LNCaP clone FGC (cell line): ENCODE data around the gene QKI.

ENCODE experiments used
- DNase-seq: peaks from one replicate; pipeline ENCODE4 v3.0.0-alpha.2; 2011; ENCODE audit warnings: low read depth
- H3K4me3 ChIP-seq: 2 replicates; pipeline ENCODE4 v1.5.1; 2011; ENCODE audit warnings: mild to moderate bottlenecking, low read depth, low read length, control low read depth
- CTCF ChIP-seq: IDR thresholded peaks from 2 replicates; pipeline ENCODE4 v1.5.1; 2012; ENCODE audit warnings: mild to moderate bottlenecking; ENCODE audit not compliant: control insufficient read depth, insufficient read depth; ENCODE audit errors: extremely low read depth

The QKI gene

GRCh38 chr6:163418311-163419029 is 4.0 kb downstream of the QKI start:
- H3K4me3 ChIP-seq, result no peak overlapping the region
- TF ChIP-seq CTCF, result no peak
- no peak for DNase-seq

- no peak overlapping the region for H3K4me3 ChIP-seq
- TF ChIP-seq CTCF, result no peak
- no peak for DNase-seq
Observed at GRCh38 chr6:163419413-163420288, 5.1 kb downstream of the QKI start.

- TF ChIP-seq CTCF, result no peak
- no peak overlapping the region for H3K4me3 ChIP-seq
- no peak for DNase-seq
Observed at GRCh38 chr6:163420289-163420614, 5.7 kb downstream of the QKI start.

GRCh38 chr6:163422550-163422949 is 8.0 kb downstream of the QKI start:
- no peak overlapping the region for H3K4me3 ChIP-seq
- TF ChIP-seq CTCF, result no peak
- no peak for DNase-seq

GRCh38 chr6:163423696-163424095 is 9.2 kb downstream of the QKI start:
- TF ChIP-seq CTCF, result no peak
- no peak overlapping the region for H3K4me3 ChIP-seq
- no peak for DNase-seq

GRCh38 chr6:163427498-163428254 is 13.2 kb downstream of the QKI start:
- no peak overlapping the region for H3K4me3 ChIP-seq
- DNase-seq, result peak; percentile 80
- peak; percentile 50 for TF ChIP-seq CTCF
